ENCODE measurements around the gene COQ9.

DNA sequence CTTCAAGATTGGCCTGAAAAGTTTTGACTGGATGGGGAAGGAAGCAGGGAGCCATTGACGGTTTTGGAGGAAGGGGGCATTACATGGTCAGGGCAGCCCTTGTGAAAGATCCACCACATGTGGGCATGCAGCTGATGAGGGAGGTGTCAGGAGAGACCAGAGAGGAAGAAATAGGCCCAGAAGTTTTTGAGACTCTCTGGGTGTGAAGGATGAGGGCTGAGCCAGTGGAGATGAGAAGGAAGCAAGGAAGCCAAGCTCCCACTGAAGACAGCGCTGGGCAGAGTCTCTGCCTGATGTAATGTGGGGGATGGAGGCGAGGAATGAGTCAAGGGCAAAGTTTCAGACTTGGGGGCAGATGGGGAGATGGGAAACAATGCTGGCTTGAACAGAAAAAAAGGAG is 42.2 kb upstream of the COQ9 start:
- TF ChIP-seq, protein P1, sequence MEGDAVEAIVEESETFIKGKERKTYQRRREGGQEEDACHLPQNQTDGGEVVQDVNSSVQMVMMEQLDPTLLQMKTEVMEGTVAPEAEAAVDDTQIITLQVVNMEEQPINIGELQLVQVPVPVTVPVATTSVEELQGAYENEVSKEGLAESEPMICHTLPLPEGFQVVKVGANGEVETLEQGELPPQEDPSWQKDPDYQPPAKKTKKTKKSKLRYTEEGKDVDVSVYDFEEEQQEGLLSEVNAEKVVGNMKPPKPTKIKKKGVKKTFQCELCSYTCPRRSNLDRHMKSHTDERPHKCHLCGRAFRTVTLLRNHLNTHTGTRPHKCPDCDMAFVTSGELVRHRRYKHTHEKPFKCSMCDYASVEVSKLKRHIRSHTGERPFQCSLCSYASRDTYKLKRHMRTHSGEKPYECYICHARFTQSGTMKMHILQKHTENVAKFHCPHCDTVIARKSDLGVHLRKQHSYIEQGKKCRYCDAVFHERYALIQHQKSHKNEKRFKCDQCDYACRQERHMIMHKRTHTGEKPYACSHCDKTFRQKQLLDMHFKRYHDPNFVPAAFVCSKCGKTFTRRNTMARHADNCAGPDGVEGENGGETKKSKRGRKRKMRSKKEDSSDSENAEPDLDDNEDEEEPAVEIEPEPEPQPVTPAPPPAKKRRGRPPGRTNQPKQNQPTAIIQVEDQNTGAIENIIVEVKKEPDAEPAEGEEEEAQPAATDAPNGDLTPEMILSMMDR (IDR thresholded peaks at IDR 0.05): no peak
- no peak for TF ChIP-seq POLR2A (IDR thresholded peaks at IDR 0.05)

Measured in transverse colon (tissue), 3 donors.